ENCODE data around the gene EPB41L1. TPM values are rescaled to one million over a fixed set of nuclear protein-coding genes. Genes with fewer than 3 reads are reported as not detected.
A peak's percentile ranks its signal among the peaks of the same experiment; 100 is the strongest.

The EPB41L1 gene
- total RNA-seq, 1 experiment from 2014 or later = 129 TPM

DNA sequence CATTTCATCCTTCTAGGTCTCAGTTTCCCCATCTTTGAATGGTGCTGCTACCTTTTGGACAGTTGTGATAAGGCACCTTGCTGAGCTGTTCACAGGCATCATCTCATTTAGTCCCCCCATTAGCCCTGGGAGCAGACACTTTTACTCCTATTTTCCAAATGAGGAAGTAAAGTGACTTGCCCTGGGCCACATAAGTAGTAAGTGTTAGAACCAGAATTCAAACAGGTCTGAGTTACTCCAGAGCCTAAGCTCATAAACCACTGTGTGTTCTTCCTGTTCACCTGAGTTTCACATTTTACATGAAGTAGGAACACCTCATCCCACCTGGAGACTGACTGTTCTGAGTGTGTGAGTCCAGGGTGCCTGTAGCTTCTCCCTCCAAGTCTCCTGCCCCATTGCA, 43.5 kb upstream of the EPB41L1 start:
- no peaks in the 10 kb centered on the region for H3K27me3 Mint-ChIP-seq (ENCODE audit: insufficient read depth, unreplicated experiment)
- Histone ChIP-seq H3K4me3 (ENCODE audit: low read depth, low read length) (no peak overlapping the region), H3K4me1 (peaks cover 22% of the 10 kb centered on the region), H3K27me3 (replicated peaks; ENCODE audit: control insufficient read depth, insufficient read depth, low read length) (no peaks in the 10 kb centered on the region), H3K9me3 (no peaks in the 10 kb centered on the region), H3K36me3 (ENCODE audit: control insufficient read depth, insufficient read depth, low read length) (peaks cover 2% of the 10 kb centered on the region; the same call in 1 of the 2 replicates)
- H3K36me3 Mint-ChIP-seq (ENCODE audit: insufficient read depth, unreplicated experiment) = peaks cover 26% of the 10 kb centered on the region
- DNase-seq = no peak
- POLR2A ChIA-PET = no interaction called here
- H3K4me1 Mint-ChIP-seq (ENCODE audit: low read depth, unreplicated experiment) = peaks cover 17% of the 10 kb centered on the region
- H3K27ac Mint-ChIP-seq (ENCODE audit: unreplicated experiment) = peak overlapping the region; percentile 24
- intact Hi-C loops (cut with micrococcal nuclease; ENCODE audit: unreplicated experiment) = no loop called here
- TF ChIP-seq, protein P1, sequence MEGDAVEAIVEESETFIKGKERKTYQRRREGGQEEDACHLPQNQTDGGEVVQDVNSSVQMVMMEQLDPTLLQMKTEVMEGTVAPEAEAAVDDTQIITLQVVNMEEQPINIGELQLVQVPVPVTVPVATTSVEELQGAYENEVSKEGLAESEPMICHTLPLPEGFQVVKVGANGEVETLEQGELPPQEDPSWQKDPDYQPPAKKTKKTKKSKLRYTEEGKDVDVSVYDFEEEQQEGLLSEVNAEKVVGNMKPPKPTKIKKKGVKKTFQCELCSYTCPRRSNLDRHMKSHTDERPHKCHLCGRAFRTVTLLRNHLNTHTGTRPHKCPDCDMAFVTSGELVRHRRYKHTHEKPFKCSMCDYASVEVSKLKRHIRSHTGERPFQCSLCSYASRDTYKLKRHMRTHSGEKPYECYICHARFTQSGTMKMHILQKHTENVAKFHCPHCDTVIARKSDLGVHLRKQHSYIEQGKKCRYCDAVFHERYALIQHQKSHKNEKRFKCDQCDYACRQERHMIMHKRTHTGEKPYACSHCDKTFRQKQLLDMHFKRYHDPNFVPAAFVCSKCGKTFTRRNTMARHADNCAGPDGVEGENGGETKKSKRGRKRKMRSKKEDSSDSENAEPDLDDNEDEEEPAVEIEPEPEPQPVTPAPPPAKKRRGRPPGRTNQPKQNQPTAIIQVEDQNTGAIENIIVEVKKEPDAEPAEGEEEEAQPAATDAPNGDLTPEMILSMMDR (IDR thresholded peaks at IDR 0.05; ENCODE audit: insufficient read depth in 1 of 2, low read depth in 1 of 2, low read length in 1 of 2, severe bottlenecking in 1 of 2, unreplicated experiment in 1 of 2) = no peak
- H3K4me3 Mint-ChIP-seq (ENCODE audit: unreplicated experiment) = no peak overlapping the region
- no TSS peak for BruUV-seq (replicated peaks)
- H3K9me3 Mint-ChIP-seq (ENCODE audit: unreplicated experiment) = no peaks in the 10 kb centered on the region
- CTCF ChIA-PET = interaction anchor here (0.8 to 2.2 kb wide), 4 partner anchors 25 to 120 kb away, joined by 3 to 8 read pairs (median 4); no protein-coding TSS in a partner anchor

- H3K9me3 Mint-ChIP-seq (ENCODE audit: unreplicated experiment) = no peaks in the 10 kb centered on the region
- H3K36me3 ChIP-seq (ENCODE audit: control insufficient read depth, insufficient read depth, low read length) = peaks cover 2% of the 10 kb centered on the region; the same call in 1 of the 2 replicates
- peak; percentile 42 to 45 for DNase-seq
- peaks cover 25% of the 10 kb centered on the region for H3K36me3 Mint-ChIP-seq (ENCODE audit: insufficient read depth, unreplicated experiment)
- H3K4me1 Mint-ChIP-seq (ENCODE audit: low read depth, unreplicated experiment) = peaks cover 21% of the 10 kb centered on the region
- intact Hi-C loops (cut with micrococcal nuclease; ENCODE audit: unreplicated experiment) = no loop called here
- H3K27ac Mint-ChIP-seq (ENCODE audit: unreplicated experiment) = peak overlapping the region; percentile 37
- H3K4me3 Mint-ChIP-seq (ENCODE audit: unreplicated experiment) = no peak overlapping the region
- H3K27me3 Mint-ChIP-seq (ENCODE audit: insufficient read depth, unreplicated experiment) = no peaks in the 10 kb centered on the region
- CTCF ChIA-PET = interaction anchor here (1.0 to 1.3 kb wide), 2 partner anchors 18 to 26 kb away, joined by 4 to 6 read pairs; no protein-coding TSS in a partner anchor
- no TSS peak for BruUV-seq (replicated peaks)
- POLR2A ChIA-PET = interaction anchor here (0.5 kb wide), 1 partner anchor 16 kb away, joined by 3 read pairs; no protein-coding TSS in a partner anchor
- no peaks in the 10 kb centered on the region for H3K9me3 ChIP-seq
- H3K4me3 ChIP-seq (ENCODE audit: low read depth, low read length) = no peak overlapping the region
- H3K27me3 ChIP-seq (replicated peaks; ENCODE audit: control insufficient read depth, insufficient read depth, low read length) = no peaks in the 10 kb centered on the region
- H3K4me1 ChIP-seq = peaks cover 14% of the 10 kb centered on the region
- TF ChIP-seq, protein P1 (IDR thresholded peaks at IDR 0.05; ENCODE audit: insufficient read depth in 1 of 2, low read depth in 1 of 2, low read length in 1 of 2, severe bottlenecking in 1 of 2, unreplicated experiment in 1 of 2) = no peak
These were observed 42.4 kb upstream of the EPB41L1 start for GRCh38 chr20:36112112-36112511.

- no TSS peak for BruUV-seq (replicated peaks)
- no peaks in the 10 kb centered on the region for H3K27me3 ChIP-seq (replicated peaks; ENCODE audit: control insufficient read depth, insufficient read depth, low read length)
- peaks cover 2% of the 10 kb centered on the region; the same call in 1 of the 2 replicates for H3K36me3 ChIP-seq (ENCODE audit: control insufficient read depth, insufficient read depth, low read length)
- Mint-ChIP-seq H3K9me3 (ENCODE audit: unreplicated experiment) (no peaks in the 10 kb centered on the region), H3K27me3 (ENCODE audit: insufficient read depth, unreplicated experiment) (no peaks in the 10 kb centered on the region), H3K4me1 (ENCODE audit: low read depth, unreplicated experiment) (peaks cover 29% of the 10 kb centered on the region), H3K36me3 (ENCODE audit: insufficient read depth, unreplicated experiment) (peaks cover 27% of the 10 kb centered on the region), H3K27ac (ENCODE audit: unreplicated experiment) (no peak overlapping the region), H3K4me3 (ENCODE audit: unreplicated experiment) (no peak overlapping the region)
- H3K9me3 ChIP-seq = no peaks in the 10 kb centered on the region
- CTCF ChIA-PET = interaction anchor here (1.3 kb wide), 1 partner anchor 25 kb away, joined by 4 read pairs; no protein-coding TSS in a partner anchor
- POLR2A ChIA-PET = no interaction called here
- peaks cover 12% of the 10 kb centered on the region for H3K4me1 ChIP-seq
- TF ChIP-seq, protein P1 (IDR thresholded peaks at IDR 0.05; ENCODE audit: insufficient read depth in 1 of 2, low read depth in 1 of 2, low read length in 1 of 2, severe bottlenecking in 1 of 2, unreplicated experiment in 1 of 2) = no peak
- DNase-seq = no peak
- intact Hi-C loops (cut with micrococcal nuclease; ENCODE audit: unreplicated experiment) = no loop called here
- no peak overlapping the region for H3K4me3 ChIP-seq (ENCODE audit: low read depth, low read length)
These were observed 41.5 kb upstream of the EPB41L1 start for GRCh38 chr20:36113036-36113435.
